Upper lobe of left lung (tissue), 4 donors: ENCODE results near the gene FKBP3.

ENCODE experiments used
- POLR2A ChIP-seq, 4 donors: fragments of 450-650 bp; IDR thresholded peaks; one replicate each; pipeline ENCODE4 v1.5.1; 2016 to 2017; ENCODE audit warnings: antibody characterized with exemption in 4 of 4, mild to moderate bottlenecking in 2 of 4
- TF ChIP-seq, protein P1 (sequence below), 6 experiments: fragments of 450-650 bp in 4 of 6; fragments of 200-600 bp in 2 of 6; sonication (generic) in 2 of 6; IDR thresholded peaks; one replicate each; pipeline ENCODE4 v1.5.1; 2016 to 2019; ENCODE audit warnings: antibody characterized with exemption in 6 of 6

DNA sequence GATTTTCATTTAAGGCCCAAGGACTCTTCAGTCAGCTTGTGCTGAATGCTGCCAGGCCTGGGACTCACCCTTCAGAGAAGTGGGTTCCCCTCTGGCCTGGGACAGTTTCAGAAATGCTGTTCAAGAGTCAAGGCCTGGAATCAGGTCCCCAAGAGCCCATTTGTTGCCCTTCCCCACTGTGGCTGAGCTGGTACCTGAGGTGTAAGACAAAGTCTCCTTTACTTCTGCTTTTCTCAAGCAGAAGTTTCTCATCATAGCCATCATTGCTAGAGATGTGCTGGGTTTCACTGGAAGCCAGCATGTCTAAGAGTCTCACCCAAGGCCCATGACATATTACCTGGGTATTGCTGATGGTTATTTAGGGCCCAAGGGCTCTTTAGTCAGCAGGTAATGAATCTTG lies 10.4 kb upstream of the FKBP3 start:
- TF ChIP-seq, protein P1, sequence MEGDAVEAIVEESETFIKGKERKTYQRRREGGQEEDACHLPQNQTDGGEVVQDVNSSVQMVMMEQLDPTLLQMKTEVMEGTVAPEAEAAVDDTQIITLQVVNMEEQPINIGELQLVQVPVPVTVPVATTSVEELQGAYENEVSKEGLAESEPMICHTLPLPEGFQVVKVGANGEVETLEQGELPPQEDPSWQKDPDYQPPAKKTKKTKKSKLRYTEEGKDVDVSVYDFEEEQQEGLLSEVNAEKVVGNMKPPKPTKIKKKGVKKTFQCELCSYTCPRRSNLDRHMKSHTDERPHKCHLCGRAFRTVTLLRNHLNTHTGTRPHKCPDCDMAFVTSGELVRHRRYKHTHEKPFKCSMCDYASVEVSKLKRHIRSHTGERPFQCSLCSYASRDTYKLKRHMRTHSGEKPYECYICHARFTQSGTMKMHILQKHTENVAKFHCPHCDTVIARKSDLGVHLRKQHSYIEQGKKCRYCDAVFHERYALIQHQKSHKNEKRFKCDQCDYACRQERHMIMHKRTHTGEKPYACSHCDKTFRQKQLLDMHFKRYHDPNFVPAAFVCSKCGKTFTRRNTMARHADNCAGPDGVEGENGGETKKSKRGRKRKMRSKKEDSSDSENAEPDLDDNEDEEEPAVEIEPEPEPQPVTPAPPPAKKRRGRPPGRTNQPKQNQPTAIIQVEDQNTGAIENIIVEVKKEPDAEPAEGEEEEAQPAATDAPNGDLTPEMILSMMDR (IDR thresholded peaks at IDR 0.05): no peak
- no peak for TF ChIP-seq POLR2A (IDR thresholded peaks at IDR 0.05)
